HG03139 (cell line): ENCODE results near the gene DNAJC25.
"Not testable (repeated sequence)": the region's sequence is repeated elsewhere in the genome, so short reads cannot be mapped to it uniquely, and the experiment has no call there.

ENCODE experiments used
- ATAC-seq: cut with Tn5 transposase; IDR thresholded peaks from one replicate; pipeline ENCODE4 v1.9.1; 2021; ENCODE audit not compliant: unreplicated experiment

Gene DNAJC25

DNA sequence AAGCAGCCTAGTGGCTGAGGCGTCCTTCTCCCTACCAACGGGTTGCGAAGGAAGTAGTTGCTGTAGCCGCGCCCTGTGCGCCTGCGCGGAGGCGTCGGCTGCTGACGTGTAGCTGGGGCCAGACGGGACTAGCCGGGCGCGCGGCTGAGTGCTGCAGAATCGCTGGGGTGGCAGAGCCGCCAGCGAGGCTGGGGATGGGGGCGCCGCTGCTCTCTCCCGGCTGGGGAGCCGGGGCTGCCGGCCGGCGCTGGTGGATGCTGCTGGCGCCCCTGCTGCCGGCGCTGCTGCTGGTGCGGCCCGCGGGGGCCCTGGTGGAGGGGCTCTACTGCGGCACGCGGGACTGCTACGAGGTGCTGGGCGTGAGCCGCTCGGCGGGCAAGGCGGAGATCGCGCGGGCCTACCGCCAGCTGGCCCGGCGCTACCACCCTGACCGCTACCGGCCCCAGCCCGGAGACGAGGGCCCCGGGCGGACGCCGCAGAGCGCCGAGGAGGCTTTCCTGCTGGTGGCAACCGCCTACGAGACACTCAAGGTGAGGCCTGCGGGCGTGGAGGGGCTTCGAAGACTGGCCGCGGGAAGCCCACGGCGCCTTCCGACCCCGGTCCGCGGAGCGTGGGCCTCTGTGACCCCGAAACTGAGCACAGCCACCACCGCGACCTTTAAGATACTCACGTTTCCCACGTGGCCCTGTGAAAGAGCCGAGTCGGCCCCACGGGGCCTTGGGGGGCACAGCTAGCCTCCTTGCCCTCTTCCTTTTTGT lies at the start of gene DNAJC25:
TSS of gene DNAJC25 (plus strand) at position 121 of the 758 bp plus-strand sequence. CDS start at position 195, 74 bp downstream.
- peak; percentile 98 for ATAC-seq

DNA sequence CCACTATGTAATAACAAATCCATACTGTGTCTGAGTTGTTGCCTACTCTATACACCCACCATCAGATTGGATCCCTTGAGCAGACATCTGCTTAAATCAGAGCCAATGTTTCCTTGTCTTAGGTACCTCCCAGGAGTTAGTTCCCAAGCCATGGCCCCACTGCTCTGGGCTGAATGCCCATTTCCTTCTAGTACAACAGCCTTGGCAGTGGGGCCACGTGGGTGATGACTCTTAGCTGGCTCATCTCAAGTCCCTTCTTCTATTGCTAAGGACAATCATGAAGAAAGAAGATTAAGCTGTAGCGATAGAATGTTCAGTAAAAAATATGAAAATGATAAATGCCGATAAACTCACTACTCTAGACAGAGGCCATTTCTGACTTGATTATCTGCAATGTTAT lies 48.2 kb upstream of the DNAJC25 start:
- ATAC-seq = no peak

DNA sequence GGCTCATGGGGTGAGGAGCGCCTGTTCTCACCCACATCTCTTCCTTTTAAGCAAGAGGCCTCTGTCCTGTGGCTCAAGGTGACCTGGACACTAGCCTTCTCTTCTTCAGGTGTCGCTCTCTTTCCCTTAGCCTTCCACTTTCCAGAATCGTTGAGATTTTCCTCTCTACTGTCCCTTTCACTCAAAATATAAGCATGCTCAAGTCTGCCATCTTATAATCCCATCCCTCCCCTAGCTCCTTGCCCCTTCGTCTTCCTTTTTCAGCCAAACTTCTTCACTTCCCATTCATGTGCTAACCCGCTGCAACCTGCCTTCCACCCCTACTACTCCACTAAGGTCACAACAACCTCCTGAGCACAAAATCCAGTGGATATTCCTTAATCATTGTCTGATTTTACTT lies 44.8 kb upstream of the DNAJC25 start:
- no peak for ATAC-seq

DNA sequence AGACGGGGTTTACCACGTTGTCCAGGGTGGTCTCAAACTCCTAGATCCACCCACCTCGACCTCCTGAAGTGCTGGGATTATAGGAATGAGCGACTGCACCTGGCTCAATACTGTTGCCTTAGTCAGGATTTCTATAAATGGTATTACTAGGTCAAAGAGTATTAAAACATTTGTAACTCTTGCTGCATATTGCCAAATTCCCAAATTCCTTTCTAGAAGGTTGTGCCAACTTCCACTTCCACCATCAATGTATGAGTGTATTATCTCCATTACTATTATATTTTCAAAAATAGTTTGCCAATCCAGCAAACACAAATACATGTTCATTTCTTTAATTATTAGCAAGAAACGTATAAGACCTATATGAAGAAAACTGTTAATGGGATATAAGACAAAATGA lies 42.3 kb upstream of the DNAJC25 start:
- ATAC-seq = no peak

DNA sequence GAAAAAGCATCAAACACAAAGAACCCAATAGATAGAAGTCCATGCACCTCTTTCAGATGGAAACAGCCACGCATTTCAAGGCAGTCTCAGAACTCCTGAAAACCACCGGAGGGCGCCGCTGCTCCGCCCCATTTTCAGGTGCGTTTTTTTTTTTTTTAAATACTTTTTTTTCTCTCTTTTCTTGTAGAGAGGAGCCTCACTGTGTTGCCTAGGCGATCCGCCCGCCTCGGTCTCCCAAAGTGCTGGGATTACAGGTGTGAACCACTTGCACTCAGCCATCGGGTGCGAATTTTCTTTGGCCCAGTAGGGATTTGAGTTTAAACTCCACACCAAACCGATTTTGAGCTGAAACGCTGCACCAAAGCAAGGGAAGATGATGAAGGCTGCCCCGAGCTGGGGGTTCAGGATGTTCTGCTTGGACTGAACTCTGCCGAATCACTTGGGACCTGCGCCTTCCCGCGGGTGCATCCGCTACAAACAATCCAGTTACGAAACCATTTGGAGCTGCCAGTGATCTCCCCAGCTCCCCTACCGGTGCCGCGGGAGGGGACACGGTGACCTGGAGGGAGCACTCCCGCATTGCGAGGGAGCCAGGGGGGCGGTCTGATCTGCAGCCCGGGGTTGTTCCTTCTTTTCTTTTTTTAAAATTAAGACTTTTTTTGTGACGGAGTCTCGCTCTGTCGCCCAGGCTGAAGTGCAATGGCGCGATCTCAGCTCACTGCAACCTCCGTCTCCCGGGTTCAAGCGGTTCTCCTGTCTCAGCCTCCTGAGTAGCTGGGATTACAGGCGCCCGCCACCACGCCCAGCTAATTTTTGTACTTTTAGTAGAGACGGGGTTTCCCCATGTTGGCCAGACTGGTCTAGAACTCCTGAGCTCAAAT lies 33.0 kb upstream of the DNAJC25 start:
- ATAC-seq = no peak

DNA sequence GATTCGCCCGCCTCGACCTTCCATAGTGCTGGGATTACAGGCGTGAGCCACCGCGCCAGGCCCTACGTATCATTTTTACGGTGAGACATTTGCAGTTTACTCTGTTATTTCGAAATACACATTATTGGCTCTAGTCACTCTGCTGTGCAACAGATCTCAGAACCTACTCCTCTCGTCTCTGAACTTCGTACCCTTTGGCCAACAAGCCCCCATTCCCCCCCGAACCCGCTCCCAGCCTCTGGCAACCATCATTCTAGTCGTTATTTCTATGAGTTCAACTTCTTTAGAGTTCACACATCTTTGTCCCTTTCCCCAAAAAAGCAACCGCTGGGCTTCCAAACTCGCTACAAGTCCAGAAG lies 32.4 kb upstream of the DNAJC25 start:
- no peak for ATAC-seq

DNA sequence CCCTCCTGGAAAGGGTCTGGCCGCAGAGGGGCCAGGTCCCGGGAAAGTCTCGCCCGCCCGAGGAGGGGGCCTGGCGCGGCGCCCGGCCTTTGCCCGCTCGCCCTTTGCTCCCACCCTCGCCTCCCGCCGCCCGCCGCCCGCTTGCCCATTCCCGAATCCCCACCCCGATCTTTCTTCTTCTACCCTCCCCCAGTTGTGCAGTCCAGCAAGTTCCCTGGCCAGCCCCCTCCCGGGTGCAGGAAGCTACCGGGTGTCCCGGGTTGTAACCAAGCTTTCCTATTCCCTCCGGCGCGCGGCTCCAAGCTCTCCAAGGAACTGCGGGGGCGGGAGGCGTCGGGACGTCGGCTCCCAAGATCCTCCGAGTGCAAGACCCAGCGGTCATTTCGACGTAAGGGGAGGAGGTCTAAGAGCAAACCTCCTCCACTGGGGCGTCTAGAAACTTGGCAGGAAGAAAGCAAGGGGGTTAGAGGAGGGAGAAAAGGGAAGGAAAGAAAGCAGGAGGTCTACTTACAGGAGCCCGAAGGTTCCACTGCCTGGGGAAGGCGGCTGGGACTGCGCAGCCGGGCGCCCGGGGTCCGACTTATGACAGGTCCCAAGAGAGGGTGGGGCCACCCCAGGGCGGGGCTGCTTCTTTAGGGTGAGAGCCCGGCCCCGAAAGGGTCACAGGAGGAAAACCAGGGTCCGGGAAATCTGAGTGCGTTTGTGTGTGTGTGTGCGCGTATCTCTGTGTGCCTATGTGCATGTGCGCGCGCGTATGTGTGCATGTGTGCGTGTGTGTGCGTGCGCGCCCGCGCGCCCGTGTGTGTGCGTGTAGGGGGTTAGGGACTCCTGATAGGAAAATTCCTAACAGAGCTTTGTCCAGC lies 31.8 kb upstream of the DNAJC25 start, which contains the start of gene PTGR1:
TSS of gene PTGR1 (minus strand) at position 556 of the 863 bp plus-strand sequence. CDS start 2,225 bp downstream, outside the sequence.
- ATAC-seq = no peak

DNA sequence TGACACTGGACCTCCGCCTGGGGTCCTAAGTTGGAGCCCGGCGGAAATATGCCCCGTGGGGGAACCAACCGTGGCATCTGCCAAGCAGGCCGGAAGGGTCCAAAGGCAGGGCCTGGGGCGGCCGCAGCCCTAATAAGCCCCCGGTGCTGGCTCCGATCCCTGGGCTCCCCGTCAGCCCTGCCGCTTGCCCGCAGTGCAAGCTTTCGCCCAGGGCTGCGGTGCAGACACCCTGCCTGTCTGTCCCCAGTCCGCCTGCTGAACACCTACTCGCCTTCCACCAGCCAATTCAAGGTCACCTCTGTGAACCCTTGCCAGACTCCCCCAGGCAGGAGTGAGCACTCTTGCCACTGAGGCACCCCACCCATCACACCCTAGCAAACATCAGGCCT lies 31.2 kb upstream of the DNAJC25 start:
- no peak for ATAC-seq

DNA sequence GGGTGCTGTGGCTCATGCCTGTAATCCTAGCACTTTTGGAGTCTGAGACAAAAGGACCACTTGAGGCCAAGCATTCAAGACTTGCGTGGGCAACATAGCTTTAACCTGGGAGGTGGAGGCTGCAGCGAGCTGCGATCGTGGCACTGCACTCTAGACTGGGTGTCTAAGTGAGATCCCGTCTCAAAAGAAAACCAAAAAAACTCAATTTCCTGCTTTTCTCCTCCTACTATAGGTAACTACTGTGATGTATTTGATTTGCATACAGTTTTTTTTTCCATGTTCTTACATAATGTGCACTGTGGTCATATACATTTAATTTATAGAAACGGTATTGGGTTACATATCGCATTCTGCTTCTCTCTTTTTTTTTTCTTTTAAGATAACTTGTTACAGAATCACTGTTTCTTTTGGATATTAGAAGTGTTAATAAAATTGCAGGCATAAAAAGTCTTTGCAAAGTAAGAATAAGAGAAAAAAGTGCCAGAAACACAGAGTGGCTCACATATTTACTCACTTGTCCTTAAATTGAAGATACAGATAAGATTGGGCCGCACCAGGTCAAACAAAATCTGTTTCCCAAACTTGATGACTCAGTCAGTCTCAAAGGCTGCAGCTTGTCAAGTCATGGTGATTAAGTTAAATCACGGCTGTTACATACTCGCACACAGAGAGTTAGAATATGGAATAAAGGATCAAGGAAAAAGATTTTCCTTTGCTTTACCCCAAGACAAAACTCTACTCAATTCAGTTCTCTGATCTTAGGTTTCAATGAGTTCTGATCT lies 29.7 kb upstream of the DNAJC25 start:
- ATAC-seq = no peak

DNA sequence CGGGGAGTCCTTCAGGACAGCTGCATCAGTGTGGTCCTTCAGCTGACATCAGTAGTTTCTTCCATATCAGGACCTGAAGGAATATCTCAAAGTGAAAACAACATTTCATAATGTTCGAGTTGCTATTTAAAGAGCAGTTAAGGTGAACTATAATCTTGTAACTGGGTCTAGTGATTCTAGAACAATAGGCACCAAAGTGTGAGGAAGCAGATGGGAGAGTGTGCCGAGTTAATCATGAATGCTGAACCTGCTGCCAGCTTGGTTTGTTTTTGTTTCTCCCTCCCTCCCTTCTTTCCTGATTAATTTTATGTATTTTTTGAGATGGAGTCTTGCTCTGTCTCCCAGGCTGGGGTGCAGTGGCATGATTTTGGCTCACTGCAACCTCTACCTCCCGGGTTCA lies 28.1 kb upstream of the DNAJC25 start:
- ATAC-seq = no peak

DNA sequence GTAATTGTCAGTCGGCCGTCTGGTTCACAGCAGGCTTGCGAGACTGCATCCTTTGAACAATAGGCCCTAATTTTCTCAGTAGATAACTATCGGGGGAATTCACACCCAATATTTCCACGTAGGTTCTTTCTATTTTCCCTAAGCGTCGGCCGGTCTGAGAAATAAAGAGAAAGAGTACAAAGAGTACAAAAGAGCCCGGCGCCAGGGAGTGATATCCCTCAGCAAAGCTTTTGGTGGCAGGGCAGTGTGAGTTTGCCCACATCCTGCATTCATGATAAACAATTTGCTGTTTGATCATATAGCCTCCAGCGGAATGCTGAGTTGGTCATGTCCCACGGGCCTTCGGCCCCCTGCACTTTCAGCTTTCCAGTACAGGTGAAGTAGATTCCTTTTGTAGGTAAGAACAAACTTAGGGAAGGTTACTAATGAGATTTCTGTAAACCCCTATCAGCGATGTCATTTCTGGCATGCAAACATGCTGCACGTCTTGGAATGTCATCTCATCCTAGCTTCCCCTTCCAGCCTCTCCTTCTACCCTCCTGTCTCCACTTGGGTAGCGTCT lies 27.0 kb upstream of the DNAJC25 start:
- ATAC-seq = no peak

DNA sequence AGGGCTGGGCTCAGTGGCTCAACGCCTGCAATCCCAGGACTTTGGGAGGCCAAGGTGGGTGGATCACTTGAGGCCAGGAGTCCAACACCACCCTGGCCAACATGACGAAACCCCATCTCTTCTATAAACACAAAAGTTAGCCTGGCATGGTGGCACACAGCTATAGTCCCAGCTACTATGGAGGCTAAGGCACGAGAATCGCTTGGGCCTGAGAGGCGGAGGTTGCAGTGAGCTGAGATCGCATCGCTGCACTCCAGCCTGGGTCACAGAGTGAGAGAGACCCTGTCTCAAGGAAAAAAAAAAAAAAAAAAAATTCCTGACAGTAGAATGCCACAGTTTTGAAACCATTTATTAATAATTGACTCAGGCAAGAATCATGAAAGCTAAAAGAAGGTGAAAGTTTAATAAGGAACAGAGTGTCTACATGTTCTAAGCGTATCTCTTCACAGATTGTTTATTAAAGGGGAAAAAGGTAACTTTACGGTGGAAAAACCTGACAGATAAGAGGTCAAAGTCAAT lies 26.0 kb upstream of the DNAJC25 start:
- no peak for ATAC-seq

DNA sequence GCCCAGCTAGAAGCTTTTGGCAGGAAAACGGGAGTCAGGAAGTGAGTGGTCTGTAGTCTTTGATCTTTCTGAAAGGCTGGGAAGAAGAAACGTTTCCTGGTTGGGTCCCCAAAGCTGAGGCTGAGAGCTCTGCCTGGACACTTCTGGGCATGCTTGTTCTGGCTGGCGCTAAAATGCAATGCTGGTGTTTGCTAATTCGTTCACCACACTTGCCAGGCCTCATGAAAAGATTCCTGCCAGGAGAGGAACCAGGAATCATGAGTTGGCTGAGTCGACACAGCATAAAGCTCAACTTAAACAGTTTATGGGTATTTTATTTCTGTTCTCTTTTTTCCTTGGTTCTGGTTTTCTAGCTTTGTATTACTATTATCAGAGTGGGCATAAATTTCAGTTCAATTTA lies 21.0 kb upstream of the DNAJC25 start:
- no peak for ATAC-seq

DNA sequence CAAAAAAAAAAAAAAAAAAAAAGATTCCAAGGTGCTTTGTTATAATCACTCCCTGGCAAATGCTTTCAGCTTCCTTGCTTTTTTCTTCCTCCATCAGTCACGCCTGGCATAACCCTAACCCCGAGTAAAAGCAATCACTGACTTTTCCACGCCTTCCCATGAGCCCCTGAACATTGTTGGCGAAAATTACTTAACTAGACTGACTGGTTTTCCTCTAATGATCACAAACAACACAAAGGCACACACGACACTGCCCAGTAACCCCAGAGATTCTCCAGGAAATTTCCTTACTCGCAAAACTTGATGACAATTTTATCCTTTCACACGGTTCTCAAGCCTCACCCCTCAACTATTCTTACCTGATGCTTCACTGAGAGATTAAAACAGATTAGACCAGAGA lies 20.3 kb upstream of the DNAJC25 start:
- ATAC-seq = no peak

DNA sequence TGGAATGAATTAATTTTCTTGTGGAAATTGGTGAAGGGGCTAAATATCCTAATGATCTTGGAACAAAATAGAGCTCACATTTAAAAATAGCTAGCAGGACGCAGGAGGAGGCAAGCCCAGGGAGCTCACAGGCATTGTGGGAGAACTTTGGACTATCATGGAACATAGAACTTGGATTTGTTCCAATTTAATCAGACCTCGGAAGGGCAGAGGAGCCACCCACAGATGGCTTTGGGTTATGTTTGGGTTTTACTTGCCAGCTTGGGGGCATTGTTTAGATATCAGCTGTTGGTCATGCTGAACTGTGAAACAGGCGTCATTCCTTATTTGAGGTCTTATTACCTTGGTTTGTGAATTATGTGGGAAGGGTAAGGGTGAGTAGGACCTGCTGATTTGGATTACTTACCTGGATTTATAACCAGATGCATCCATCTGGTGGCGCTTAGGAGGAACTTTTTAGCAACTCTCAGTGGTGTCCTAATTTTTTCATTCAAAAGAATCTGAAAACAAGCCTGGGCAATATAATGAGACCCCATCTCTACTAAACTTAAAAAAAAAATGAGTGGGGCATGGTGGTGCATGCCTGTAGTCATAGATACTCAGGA lies 17.6 kb upstream of the DNAJC25 start:
- ATAC-seq = no peak

DNA sequence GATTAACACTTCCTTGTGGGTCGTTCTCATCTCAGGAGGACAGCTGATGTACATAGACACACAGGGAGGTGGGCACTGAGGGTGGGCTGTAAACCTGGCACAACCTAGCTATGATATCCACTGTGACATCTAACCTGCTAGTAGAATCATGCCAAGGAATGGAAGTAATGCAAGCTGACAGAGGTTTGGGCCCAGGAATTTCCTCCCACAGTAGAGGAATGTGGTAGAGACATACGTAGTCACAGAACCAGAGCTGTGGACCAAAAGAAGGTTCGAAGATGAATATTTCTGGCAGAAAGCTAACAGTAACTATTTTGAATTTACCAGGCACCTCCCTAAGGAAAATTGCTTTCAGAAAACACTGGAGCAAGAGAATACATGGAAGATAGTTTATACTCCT lies 15.2 kb upstream of the DNAJC25 start:
- no peak for ATAC-seq

DNA sequence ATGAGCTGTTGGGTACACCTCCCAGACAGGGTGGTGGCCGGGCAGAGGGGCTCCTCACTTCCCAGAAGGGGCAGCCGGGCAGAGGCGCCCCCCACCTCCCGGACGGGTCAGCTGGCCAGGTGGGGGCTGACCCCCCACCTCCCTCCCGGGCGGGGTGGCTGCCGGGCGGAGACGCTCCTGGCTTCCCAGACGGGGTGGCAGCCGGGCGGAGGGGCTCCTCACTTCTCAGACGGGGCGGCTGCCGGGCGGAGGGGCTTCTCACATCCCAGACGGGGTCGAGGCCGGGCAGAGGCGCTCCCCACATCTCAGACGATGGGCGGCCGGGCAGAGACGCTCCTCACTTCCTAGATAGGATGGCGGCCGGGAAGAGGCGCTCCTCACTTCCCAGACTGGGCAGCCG lies 13.8 kb upstream of the DNAJC25 start:
- not testable (repeated sequence) for ATAC-seq

DNA sequence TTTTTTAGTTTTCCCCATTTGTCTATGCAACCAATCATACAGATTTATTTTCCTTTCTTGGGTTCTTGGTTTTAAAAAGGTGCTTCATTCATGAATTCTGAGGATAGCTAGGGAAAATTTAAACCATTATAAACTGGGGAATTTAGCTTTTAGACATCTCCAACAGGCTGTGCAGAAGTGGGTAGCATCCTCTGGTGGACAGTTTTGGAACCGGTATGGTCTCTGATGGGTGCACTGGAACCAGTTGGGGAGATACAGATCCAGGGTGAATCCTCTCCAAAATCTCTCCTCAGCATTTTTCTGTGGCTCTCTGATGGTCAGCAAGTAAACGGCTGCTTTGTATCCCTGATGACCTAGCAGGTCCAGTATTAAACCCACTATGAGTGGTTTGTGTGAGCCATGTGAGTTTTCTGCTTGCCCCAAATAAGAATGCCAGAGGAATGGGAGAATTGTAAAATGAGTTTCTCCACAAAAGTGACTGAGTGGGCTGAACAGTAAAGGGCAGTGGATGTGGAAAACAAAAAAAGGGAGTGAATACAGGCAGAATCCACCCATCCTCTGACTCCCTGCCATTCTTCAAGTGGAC lies 9.1 kb upstream of the DNAJC25 start:
- no peak for ATAC-seq

DNA sequence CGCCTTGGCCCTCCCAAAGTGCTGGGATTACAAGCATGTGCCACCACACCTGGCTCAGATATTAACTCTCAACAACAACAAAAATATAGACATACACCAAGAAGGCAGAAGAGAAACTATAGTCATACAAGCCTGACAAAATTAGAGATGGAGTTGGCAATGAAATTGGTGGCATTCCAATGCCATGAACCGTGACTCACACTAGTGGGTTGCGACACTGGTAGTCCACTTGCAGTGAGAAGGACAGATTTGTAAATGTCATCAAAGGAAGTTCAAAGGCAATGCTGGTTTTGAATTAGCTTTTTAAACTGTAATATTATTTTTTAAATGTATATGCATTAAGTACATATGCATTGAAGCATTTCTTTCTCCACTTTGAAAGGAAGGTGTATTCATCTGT lies 8.5 kb upstream of the DNAJC25 start:
- ATAC-seq = no peak
